CD4-positive, alpha-beta T cell treated with Interleukin-4 for 4 hours (primary cell): ENCODE results near the gene DOHH.
"Not testable (repeated sequence)": the region's sequence is repeated elsewhere in the genome, so short reads cannot be mapped to it uniquely, and the experiment has no call there.

ENCODE experiments used
- DNase-seq: peaks from one replicate; pipeline ENCODE4 v3.0.0-alpha.2; 2020

DOHH gene

DNA sequence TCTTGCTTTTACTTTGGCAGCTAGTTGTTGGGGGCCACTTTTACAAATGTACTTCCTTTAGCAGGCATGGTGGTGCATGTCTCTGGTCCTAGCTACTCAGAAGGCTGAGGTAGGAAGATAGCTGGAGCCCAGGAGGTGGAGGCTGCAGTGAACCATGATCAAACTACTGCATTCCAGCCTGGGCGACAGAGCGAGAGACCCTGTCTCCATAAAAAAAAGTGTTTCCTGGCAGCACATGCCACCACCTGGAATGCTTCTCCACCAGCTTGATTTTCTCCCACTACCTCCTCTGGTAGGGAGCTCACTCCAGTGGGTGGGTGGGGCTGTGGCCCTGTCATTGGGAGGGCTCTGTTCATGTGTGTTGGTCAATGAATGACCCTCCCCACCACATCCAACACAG, 18.2 kb upstream of the DOHH start:
- no peak for DNase-seq

DNA sequence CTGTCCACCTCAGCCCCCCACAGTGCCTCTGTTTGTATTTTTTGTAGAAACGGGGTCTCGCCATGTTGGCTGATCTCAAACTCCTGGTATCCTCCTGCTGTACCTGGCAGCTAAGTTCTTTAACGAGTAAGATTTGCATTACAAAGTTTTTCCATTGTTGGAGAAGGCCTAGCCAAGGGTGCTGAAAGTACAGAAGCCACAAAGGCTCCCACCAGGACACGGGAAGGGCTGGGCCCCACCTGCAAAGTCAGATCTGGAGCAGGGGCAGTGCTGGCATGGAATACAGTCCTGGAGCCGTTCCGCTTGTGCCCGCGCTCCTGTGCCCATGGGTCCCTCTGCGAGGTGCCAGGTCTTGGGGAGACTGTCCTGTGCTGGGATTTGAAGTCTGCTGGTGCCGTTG, 17.8 kb upstream of the DOHH start:
- DNase-seq = no peak

DNA sequence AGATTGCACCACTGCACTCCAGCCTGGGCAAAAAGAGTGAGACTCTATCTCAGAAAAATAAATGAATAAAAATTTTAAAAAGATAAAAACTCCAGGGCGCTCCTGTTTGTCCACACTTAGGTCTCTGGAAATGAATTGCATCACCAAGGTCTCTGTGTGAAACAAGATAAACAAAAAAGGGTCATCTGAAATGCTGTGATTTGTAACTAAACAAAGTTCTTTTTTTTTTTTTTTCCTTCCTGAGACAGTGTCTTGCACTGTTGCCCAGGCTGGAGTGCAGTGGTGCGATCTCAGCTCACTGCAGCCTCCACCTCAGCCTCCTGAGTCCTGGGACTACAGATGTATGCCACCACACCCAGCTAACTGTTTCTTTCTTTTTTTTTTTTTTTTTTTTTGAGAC, 17.2 kb upstream of the DOHH start:
- DNase-seq = no peak

DNA sequence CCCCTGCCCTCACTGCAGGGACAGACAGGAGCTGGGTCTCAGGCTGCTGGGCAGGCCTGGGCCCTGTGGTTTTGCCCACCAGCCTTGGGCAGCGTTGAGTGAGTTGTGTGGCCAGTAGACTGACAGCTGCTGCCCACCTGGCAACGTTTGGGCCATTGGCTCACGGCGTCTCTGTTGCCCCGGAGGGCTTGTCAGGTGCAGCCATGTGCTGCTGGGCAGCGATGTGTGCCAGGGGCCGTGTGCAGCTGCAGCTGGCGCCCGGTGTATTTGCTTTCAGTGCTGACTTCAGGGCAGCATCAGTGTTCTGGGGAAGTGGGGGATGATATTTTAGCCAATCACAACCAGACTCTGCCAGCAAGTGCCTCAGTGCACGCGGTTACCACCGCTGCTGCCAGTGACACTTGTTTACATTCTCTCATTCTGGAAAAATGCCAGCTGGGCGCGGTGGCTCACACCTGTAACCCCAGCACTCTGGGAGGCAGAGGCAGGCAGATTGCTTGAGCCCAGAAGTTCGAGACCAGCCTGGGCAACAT, 16.3 kb upstream of the DOHH start:
- peak; percentile 78 for DNase-seq

DNA sequence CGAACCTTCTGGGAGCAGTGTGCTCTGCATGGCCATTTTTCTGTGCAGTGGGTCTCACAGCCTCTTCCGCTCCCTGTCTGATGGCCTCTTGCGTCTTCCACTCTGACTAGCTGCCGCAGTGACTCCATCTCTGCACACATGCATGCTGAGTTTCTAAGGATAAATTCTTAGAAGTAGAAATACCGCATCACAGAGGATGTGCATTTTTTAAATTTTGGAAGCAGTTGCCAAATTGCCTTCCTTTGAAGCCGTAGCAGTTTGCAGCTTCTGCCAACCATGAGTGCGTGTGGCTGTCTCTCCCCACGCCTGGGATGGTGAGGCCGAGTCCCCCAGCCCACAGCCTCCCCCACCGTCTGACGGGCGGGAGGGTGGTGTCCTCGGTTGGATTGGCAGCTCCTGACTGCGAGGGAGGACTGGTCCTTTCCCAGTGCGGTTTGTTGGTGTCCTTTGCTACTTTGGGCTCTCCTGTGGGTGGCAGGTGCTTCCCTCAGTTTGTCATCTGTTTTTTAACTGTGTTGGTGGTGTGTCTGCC, 15.5 kb upstream of the DOHH start:
- no peak for DNase-seq

DNA sequence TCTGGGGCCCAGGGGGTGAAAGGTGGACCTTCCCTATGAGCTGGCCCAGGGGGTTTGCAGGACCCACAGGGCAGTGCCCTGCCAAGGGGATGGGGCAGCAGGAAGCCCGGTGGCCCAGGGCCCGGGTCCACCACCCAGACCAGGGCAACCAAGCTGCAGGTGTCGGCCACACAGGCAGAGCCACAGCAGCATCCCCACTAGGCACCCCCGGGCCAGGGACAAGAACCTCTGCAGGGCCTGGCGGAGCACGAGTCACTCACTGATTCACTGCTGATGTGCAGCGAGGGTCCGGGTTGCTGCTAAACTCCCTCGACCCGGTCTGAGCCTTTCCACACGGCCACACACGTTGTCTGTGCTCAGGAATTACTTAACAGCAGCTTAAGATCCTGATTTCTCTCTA, 14.5 kb upstream of the DOHH start:
- no peak for DNase-seq

DNA sequence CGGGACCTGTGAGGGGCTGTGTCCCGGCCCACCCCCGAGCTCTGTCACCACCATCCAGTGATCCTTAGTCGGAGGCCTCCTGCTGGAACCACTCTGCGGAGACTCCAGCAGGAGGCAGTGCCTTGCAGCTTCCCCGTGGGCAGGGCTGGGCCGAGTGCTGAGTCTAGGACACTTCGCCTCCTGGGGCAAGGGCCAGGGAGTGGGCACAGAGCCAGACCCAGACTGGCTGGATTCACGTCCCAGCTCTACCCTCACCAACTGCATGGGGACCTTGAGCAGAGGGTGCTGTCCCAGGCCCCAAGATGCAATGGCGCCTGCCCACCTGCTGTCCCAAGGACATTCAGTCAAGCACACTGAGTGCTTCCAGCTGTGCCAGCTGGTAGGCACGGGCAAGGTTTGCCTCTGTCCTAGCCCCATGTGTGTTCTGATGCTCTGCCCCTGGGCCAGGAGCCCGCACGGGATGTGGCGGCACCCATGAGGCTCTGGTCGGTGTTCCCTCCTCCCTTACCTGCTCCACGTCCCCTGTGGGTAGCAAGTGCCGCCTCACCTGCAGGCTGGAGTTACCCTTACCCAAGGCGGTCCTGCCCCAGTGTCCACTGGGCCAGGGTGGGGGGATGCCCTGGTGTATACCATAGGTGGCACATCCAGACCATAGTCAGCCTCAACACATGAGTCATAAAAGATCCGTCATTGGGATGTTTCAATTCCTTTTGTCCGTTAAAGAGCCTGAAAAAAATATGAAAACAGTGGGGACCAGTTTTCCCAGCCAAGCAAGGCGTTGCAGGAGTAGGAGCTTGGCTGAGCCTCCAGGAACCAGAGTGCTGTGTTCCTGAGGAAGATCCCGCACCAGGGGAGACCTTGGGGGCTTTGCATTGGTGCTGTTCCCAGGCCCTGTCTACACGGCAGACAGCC, 13.0 kb upstream of the DOHH start:
- DNase-seq = no peak

DNA sequence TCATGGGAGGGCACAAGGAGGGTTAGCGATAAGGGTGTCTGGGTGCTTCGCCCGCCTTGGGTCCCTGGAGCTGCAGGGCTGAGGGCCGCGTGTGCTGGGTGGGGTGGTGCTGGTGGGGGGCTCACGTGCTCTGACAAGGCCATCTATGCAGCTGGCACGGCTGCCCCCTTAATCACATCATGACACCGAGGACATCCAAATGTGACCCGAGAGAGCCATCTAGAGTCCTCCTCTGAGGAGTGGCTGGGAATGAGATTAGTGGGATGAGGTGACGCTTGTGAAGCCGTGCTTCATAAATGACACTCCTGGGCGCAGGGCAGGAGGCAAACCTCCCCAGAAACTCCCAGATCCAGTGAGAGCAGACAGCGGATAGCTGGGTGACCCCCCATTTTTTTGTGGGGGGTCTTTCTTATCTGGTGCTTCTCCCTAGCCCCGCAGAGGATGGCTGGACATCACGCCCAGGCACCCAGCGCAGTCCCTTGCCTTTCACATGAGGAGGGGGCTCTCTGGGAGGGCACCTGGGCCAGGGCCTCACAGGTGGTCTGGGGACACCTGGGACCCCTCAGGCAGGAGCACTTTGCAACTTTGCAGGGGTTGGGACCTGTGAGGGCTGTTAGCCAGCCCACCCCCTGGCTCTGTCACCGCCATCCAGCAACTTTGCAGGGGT, 12.2 kb upstream of the DOHH start:
- DNase-seq = no peak

DNA sequence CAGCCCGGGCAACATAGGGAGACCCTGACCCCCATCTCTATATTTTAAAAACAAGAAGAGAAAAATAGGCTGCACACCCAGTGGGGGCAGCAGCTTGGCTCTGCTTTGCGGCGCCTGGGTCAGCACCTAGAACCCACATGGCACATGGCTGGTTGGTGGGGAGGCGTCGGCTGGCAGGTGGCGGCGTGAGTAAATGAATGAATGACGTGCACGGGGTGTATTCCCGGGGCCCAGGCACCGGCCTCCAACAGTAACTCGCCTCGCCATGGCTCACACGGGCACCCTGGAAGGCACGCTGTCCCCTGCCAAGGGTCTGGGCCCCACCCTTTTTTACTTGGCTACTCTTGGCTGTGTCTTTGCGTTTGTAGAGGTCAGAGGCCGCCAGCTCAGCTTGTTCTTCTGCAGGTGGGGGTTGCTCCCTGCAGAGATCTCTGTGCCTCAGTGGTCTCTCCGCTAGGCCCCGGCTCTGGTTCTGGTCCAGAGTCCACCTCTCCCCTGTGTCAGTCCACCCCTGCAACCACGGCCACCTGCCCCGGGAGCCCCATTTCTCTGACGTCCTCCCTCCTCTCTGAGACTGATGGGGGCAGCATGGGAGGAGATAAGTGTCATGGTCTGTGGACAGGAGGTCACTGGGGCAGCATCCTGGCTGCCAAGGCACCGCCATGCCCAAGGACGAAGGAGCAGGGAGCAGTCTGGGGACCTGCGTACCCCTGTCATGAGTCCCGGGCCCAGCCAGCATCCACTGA, 11.2 kb upstream of the DOHH start:
- DNase-seq = no peak

DNA sequence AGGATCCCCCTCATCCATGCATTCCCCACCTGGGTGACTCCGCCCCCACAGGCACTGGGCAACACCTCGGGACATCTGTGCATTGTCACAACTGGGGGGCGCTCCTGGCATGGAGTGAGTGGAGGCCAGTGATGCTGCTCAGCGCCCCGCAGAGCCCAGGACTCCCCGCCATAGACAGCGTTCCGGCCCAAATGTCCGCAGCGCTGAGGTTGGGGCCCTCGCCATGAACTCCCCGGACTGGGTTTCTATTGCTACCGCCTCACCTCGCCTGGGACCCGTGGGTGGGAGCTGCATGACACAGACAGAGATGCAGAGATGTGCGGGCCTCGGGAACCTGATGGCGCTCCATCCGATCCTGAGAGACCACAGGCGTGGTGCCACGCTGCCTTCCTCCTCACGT, 10.3 kb upstream of the DOHH start:
- DNase-seq = no peak

DNA sequence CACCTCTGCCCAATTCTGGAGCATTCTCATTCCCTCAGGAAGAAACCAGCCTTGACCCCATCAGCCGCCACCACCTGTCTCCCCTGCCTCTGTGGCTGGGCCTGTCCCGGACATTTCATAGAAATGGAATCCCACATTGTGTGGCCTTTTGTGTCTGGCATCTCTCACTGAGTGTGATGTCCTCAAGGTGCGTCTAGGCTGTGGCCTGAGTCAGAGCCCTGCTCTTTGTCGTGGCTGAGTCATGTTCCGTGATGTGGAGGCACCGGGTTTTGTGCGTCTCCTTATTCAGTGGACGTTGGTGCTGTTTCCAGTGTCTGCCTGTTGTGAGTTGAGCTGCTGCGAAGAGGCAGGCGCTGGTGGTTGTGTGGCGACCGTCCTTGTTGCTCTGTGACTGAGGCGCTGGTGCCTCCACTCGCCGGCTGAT, 9.1 kb upstream of the DOHH start:
- DNase-seq = no peak

DNA sequence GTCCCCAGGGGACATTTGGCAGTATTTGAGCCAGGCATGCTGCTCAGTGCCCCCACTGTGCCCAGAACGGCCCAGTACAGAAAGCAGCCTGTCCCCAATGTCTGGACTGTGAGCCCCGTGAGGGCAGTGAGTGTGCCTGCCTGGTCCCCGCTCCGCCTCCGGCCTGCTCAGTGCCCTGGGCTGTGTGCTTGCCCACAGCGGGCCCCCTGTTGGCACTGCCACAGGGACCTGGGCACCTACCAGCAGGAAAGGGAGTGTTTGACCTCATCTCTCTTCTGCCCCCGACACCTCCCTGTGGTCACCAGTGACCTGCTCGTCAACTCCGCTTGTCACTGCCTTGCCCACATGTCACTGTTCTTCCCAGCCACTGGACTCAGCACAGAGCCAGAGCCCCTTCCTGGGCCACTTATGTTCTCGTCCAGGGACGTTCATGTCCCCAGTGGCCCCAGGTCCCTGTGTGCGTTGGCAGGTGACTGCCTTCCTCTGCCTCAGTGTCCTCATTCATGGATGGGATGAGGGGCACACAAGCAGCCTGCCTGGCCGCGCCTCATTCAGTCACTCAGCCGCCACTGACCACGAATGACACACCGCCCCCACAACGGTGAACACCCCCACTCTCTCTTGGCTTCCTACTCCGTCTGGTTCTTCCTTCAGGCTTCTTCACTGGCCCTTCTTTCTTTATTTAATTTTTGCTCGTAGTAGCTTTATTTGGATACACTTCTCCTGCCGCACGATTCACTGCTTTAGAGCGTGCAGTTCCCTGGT, 8.5 kb upstream of the DOHH start:
- no peak for DNase-seq

DNA sequence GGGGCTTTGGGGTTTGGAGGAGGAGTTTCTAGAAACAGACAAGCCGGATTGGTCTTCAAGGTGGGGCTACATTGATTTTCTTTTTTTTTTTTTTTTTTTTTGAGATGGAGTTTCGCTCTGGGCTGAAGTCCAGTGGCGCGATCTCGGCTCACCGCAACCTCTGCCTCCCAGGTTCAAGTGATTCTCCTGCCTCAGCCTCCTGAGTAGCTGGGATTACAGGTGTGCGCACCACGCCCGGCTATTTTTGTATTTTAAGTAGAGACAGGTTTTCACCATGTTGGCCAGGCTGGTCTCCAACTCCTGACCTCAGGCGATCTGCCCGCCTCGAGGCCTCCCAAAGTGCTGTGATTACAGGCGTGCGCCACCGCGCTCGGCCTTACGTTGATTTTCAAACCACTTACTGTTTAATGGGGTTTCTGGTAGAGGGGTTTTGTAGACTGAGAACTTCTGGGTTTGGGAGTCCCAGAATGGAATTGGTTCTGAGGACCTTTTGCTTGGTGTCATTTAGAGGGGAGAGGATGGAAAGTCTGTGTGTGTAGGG, 7.7 kb upstream of the DOHH start:
- DNase-seq = not testable (repeated sequence)

DNA sequence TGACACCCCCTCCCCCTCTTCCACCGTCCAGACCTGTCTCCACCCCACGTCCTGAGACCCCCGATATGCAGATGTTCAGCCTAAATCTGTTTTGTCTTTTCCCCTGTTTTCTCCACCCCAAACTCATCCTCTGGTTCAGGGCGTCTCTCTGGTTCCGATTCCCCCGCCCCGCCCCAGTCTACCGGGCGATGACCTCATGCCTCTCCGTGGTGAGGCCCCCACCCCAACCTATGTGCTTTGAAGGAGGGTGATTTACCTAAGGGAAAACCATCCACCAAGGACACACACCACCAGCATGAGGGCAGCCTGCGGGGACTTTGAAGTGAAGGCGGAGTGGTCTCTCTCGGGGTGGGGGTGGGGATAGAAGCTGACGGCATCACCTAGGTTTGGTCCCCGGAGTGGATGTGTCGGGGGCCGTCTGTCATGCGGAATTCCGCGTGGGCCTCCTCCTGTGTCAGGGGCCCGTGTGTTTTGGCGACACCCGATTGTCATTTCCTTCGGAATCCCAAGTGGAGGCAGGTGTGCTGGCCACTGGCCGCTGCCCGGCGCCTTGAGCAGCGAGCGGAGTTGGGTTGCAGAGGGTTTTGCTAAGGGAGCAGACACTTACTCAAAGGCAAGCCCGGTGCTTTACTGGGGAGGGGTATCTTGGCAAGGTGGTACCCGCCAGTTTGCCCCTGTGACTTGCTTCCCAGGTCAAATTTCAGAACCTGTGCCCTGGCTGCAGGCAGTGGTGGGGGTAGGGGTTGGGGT, 7.1 kb upstream of the DOHH start:
- DNase-seq = peak; percentile 48

DNA sequence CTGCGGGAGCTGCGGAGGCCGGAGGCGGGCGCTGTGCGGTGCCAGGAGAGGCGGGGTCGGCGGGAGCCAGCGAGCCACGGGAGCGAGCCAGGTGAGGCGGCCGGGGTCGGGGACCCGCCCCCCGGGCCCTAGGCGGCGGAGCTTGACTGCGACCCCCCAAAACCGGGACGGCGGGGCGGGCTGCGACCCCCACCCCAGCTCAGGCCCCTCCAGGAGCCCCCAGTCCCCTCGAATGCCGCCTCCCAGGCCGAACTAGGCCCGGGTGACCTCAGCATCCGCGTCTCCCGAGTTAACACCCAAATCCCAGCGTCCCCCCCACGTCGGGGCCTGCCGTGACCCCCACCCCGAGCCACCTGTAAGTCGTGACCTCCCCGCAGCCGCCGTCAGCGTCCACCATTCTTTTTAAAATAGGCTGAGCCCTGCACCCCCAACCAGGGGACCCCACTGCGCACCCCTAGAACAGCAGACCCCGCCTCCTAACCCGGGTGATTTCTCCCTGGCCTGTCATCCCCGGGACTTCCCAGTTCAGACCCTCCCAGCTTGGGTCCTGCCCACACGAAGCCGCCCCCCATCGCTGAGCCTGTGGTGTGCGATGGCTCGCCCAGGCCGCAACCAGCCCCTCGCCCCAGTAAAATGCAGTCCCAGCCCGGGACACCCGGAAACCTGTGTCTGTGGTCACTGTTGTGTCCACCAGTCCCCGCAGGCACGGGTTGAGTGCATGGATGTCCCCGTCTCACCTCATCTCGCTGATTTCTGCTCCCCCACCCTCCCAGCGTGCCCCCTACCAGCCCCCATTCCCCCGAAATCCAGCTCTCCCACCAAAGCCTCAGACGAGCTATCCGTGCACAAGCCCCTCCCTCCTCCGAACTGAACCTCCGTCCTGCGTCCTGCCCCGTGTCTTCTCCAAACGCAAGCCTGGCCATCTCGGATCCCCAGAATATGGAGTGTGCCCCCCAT, 6.2 kb upstream of the DOHH start:
- peak; percentile 28 for DNase-seq

DNA sequence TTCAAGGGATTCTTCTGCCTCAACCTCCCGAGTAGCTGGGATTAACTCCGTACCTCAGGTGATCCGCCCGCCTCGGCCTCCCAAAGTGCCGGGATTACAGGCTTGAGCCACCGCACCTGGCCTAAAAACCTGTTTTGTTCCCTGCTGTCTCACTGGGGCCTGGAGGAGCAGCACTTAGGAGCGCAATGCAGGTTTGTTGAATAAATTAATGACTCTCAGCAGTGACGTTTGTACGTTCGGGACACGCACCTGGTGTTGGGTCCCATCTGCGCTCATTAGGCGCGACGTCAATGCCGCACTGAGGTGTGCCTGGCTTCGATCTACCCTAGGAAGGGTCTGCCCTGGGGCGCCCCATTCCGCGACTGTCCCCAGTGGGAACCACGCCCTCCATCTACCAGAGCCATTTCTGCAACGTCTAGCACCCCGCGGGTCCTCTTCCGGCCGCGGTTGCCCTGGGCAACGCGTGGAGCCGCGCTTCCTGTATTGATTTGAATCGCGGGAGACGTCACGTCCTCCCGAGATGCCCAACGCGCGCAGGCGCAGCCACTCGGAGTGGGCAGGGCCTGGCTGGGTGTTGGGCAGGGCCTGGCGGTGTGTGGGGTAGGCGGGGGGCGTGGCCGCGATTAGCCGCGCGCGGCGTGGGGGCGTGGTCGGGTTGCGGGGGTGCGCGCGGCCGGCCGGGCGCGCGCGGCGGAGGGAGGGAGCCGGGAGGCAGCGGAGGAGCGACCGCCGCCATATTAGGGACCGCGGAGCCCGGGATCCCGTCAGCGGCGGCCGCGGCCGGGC, 5.3 kb upstream of the DOHH start, which contains the start of gene FZR1:
TSS of gene FZR1 (plus strand) at position 714 of the 786 bp plus-strand sequence. CDS start 16,679 bp downstream, outside the sequence.
- peak; percentile 99 for DNase-seq

DNA sequence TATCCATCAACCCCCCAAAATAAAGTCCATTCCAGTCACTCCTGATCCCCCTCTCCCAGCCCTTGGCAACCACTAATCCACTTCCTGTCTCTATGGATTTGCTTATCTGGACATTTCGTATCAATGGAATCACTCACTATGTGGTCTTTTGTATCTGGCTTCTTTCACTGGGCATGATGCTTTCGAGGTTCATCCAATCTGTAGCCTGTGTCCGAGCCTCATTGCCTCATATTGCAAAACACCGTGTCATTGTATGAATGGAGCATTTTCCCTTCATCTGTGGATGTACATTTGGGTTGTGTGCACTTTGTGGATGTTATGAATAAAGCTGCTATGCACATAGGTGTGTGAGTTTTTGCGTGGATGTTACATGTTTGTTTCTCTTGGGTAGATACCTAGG, 4.3 kb upstream of the DOHH start:
- DNase-seq = no peak

DNA sequence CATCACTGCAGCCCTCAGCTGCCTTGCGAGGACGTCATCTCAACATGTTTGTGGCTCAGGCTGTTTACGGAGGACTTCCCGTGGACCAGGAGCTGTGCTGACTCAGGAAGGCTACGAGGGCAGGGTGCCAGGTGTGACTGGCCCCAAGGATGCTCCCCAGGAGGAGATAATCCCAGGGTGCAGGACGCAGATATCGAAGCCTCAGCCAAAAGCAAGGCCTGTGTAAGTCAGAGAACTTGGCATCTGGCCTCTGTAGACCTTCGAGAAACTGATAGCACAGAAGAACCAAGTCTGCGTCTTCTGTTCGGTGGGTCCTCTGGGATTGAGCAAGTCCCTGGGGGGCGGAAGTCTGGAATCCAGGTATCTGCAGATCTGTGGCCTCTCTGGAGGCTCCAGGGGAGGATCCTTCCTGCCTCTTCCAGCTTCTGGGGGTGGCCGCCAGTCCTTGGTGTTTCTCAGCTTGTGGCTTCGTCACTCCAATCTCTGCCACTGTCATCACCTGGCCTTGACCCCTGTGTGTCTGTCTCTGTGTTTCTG, 2.6 kb upstream of the DOHH start:
- no peak for DNase-seq

DNA sequence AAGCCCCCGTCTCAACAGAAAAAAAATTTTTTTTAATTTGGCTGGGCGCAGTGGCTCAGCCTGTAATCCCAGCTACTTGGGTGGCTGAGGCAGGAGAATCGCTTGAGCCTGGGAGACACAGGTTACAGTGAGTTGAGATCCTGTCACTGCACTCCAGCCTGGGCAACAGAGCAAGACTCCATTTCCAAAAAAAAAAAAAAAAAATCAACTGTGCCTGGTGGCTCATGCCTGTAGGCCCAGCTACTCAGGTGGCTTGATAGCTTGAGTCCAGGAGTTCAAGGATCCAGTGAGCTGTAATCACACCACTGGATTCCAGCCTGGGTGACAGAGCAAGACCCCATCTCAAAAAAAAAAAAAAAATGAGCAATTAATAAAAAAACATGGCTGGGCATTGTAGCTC, 1.3 kb upstream of the DOHH start:
- DNase-seq = no peak
